SU-DHL-6 (cell line): ENCODE measurements around the gene PPP1R2.

Experiments used
- H2AFZ ChIP-seq: fragments of 200-600 bp; sonication (generic); 2 replicates; pipeline ENCODE4 v1.6.1; 2014; ENCODE audit warnings: low read depth, mild to moderate bottlenecking, moderate library complexity, mixed read lengths, antibody characterized with exemption, low read length; ENCODE audit not compliant: severe bottlenecking
- H3F3A ChIP-seq: fragments of 200-600 bp; shearing (Covaris generic); 2 replicates; pipeline ENCODE4 v1.6.0; 2016; ENCODE audit warnings: antibody characterized with exemption, mild to moderate bottlenecking; ENCODE audit not compliant: insufficient read depth
- H3K27ac ChIP-seq: fragments of 200-600 bp; sonication (generic); 2 replicates; pipeline ENCODE4 v1.5.1; 2016; ENCODE audit warnings: low read depth, mild to moderate bottlenecking, low read length, moderate library complexity, mixed read lengths
- H3K27me3 ChIP-seq: fragments of 200-600 bp; sonication (generic), shearing (Covaris generic); 2 replicates; pipeline ENCODE4 v1.6.0; 2014; ENCODE audit warnings: mild to moderate bottlenecking, low read length
- H3K36me3 ChIP-seq: fragments of 200-600 bp; sonication (generic); 2 replicates; pipeline ENCODE4 v1.6.1; 2014; ENCODE audit warnings: mild to moderate bottlenecking, low read length, mixed read lengths
- H3K4me2 ChIP-seq: fragments of 300-600, 200-600 bp; shearing (Covaris generic), sonication (generic); 2 replicates; pipeline ENCODE4 v1.6.0; 2014; ENCODE audit warnings: low read length, low read depth, mild to moderate bottlenecking; ENCODE audit not compliant: poor library complexity, severe bottlenecking
- H3K4me3 ChIP-seq: fragments of 200-600 bp; sonication (generic); 2 replicates; pipeline ENCODE4 v1.5.1; 2014; ENCODE audit warnings: antibody characterized with exemption, low read length, mild to moderate bottlenecking, mixed read lengths; ENCODE audit not compliant: insufficient read depth, poor library complexity, severe bottlenecking
- H3K79me2 ChIP-seq: fragments of 200-600 bp; sonication (generic); 2 replicates; pipeline ENCODE4 v1.6.1; 2014; ENCODE audit warnings: mild to moderate bottlenecking, low read length, moderate library complexity; ENCODE audit not compliant: insufficient read depth
- H3K9ac ChIP-seq: fragments of 200-600 bp; sonication (generic); 2 replicates; pipeline ENCODE4 v1.7.0; 2014; ENCODE audit warnings: mild to moderate bottlenecking, low read length
- H3K9me2 ChIP-seq: fragments of 200-600 bp; sonication (generic); replicated peaks from 2 replicates; pipeline ENCODE4 v1.6.1; 2014; ENCODE audit warnings: low read length; ENCODE audit not compliant: insufficient read depth
- H3K9me3 ChIP-seq: fragments of 200-600 bp; sonication (generic); 2 replicates; pipeline ENCODE4 v1.6.1; 2014; ENCODE audit warnings: low read length, mixed read lengths; ENCODE audit not compliant: insufficient read depth
- H4K20me1 ChIP-seq: fragments of 200-600 bp; sonication (generic); 2 replicates; pipeline ENCODE4 v1.6.1; 2014; ENCODE audit warnings: low read depth, mild to moderate bottlenecking, antibody characterized with exemption, low read length, moderate library complexity, mixed read lengths
- CTCF ChIP-seq: fragments of 200-600 bp; sonication (generic); IDR thresholded peaks from one replicate; pipeline ENCODE4 v1.5.1; 2017; ENCODE audit warnings: antibody characterized with exemption, mild to moderate bottlenecking, low read length, moderate library complexity; ENCODE audit not compliant: insufficient read depth, poor library complexity, severe bottlenecking
- EZH2phosphoT487 ChIP-seq: fragments of 200-600 bp; sonication (generic), shearing (Covaris generic); conservative IDR thresholded peaks from 2 replicates; pipeline ENCODE4 v1.6.1; 2018; ENCODE audit warnings: mild to moderate bottlenecking, antibody characterized with exemption, low read length, moderate library complexity, mixed read lengths

PPP1R2 gene

GRCh38 chr3:195566797-195567196, 23.7 kb upstream of the PPP1R2 start:
- Histone ChIP-seq H3K4me2 (no peak overlapping the region), H3K9me3 (no peaks in the 10 kb centered on the region), H2AFZ (no peak overlapping the region), H3K79me2 (no peaks in the 10 kb centered on the region), H3K4me3 (no peak overlapping the region), H3K27ac (no peak overlapping the region), H3K27me3 (no peaks in the 10 kb centered on the region), H3F3A (no peaks in the 10 kb centered on the region), H4K20me1 (no peaks in the 10 kb centered on the region), H3K9me2 (no peaks in the 10 kb centered on the region), H3K9ac (no peak overlapping the region), H3K36me3 (no peaks in the 10 kb centered on the region)
- TF ChIP-seq CTCF: no peak
- TF ChIP-seq EZH2phosphoT487: no peak

- Histone ChIP-seq H4K20me1 (no peaks in the 10 kb centered on the region), H3K4me3 (no peak overlapping the region), H2AFZ (no peak overlapping the region), H3K9me2 (no peaks in the 10 kb centered on the region), H3K79me2 (no peaks in the 10 kb centered on the region), H3K9me3 (no peaks in the 10 kb centered on the region), H3K9ac (no peak overlapping the region), H3K27me3 (no peaks in the 10 kb centered on the region), H3K4me2 (no peak overlapping the region), H3K36me3 (no peaks in the 10 kb centered on the region), H3K27ac (no peak overlapping the region), H3F3A (no peaks in the 10 kb centered on the region)
- TF ChIP-seq CTCF (no peak), EZH2phosphoT487 (no peak)
Measured at GRCh38 chr3:195565716-195566115, 22.6 kb upstream of the PPP1R2 start.

- TF ChIP-seq CTCF: no peak
- Histone ChIP-seq H3K27me3 (no peaks in the 10 kb centered on the region), H3K27ac (no peak overlapping the region), H3K79me2 (no peaks in the 10 kb centered on the region), H3F3A (no peaks in the 10 kb centered on the region), H3K36me3 (no peaks in the 10 kb centered on the region), H3K4me3 (no peak overlapping the region), H3K9me2 (no peaks in the 10 kb centered on the region), H3K9me3 (no peaks in the 10 kb centered on the region), H4K20me1 (no peaks in the 10 kb centered on the region), H3K9ac (no peak overlapping the region), H2AFZ (no peak overlapping the region), H3K4me2 (no peak overlapping the region)
Measured at GRCh38 chr3:195563317-195563716, 20.2 kb upstream of the PPP1R2 start.
